Heart left ventricle (tissue), 13 donors: ENCODE measurements around the gene GNB2.

Experiments used
- CTCF ChIP-seq, 12 donors: fragments of 200-600 bp; sonication (generic) in 4 of 12; IDR thresholded peaks; one replicate each; pipeline versions ENCODE4 v1.5.0 to v1.8.0; 2018 to 2022; ENCODE audit warnings: antibody characterized with exemption in 12 of 12, mild to moderate bottlenecking in 5 of 12
- POLR2A ChIP-seq, 2 donors: fragments of 450-650 bp; IDR thresholded peaks; one replicate each; pipeline ENCODE4 v1.6.1; 2017; ENCODE audit warnings: antibody characterized with exemption in 2 of 2, mild to moderate bottlenecking in 2 of 2, moderate library complexity in 2 of 2
- donor health status: ischemic (EF 13 %, LVEDD 7.1; RV severe dilation, severe dysfunction).
- donor health status: DM: no; HTN: yes; CAD: no.
- donor health status: DM: no; HTN: no; CAD: no.
- donor health status: ischemic (EF 25% LVEDD 6.9; RV normal size, moderate dysfunction).
- donor health status: ischemic (EF 25% LVEDD 5.7; RV mildly dilated, moderate dysfunction).
- donor health status: ischemic (EF 35%, LVEDD 5.7; RV mildly dilated, moderate dysfunction).
- donor health status: nonischemic (EF 11% LVEDD 7.7; RV severe dilation, severe dysfunction).
- donor health status: DM: yes; HTN: yes; CAD: no.
- donor health status: PGD.
- donor health status: ischemic (EF 29% LVEDD 5.4; RV normal size, mild dysfunction).
- donor health status: nonischemic (EF 23%, LVEDD 6.1; RV moderate dilation, normal function).

DNA sequence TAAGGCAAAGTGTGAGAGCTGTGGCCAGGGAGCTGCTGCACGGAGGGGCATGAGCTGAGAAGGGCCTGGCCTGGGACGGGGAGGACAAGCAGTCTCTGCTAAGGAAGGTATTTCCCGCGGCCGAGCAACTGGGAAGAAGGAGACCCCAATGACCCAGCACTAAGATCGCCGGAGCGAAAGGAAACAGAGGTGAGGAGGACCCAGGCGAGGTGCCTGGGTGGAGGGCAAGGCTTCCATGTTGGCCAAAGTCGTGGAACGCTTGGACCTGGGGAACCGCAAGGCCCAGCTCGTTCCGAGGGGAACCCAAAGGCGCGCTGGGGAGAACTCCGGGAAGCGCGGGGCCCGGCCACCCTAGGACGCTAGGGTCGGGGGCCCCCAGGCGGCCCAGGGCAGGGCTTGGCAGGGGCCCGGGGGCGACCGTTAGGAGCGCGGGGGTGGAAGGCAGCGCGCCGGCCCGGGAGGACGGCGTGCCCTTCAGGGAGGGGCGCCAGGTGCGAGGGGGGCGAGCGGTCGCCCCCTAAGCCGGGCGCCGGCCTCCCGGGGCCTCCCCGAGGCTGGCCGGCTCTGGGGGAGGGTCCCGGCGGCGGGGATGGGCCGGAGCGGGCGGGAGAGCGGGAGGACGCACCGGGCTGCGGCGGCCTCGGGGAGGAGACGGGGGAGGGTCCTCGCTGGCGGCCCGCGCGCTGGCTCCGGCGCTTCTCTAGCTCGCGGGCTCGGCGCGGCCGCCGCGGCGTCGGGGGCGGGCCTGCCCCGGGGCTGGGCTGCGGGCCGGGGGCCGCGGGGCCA is 20.0 kb downstream of the GNB2 start:
- no peak for TF ChIP-seq CTCF (IDR thresholded peaks at IDR 0.05)
- TF ChIP-seq POLR2A (IDR thresholded peaks at IDR 0.05): no peak
